CD4-positive, alpha-beta T cell treated with Interferon gamma for 1 hour (primary cell): Measurements from ENCODE around the gene PPM1D.
"Not testable (repeated sequence)": the region's sequence is repeated elsewhere in the genome, so short reads cannot be mapped to it uniquely, and the experiment has no call there.

Experiments
- DNase-seq: peaks from one replicate; pipeline ENCODE4 v3.0.0-alpha.2; 2020

Gene PPM1D

GRCh38 chr17:60594170-60594569 is 5.8 kb upstream of the PPM1D start:
- not testable (repeated sequence) for DNase-seq

GRCh38 chr17:60594734-60595133 is 5.3 kb upstream of the PPM1D start:
- DNase-seq: no peak

GRCh38 chr17:60597297-60597696 is 2.7 kb upstream of the PPM1D start:
- no peak for DNase-seq

GRCh38 chr17:60598001-60598736 is 1.8 kb upstream of the PPM1D start:
- no peak for DNase-seq

- no peak for DNase-seq
These were observed 773 bp upstream of the PPM1D start for GRCh38 chr17:60599220-60599619.

GRCh38 chr17:60600490-60601446 is 775 bp downstream of the PPM1D start:
- peak; percentile 42 for DNase-seq

- DNase-seq: no peak
These were observed 1.7 kb downstream of the PPM1D start for GRCh38 chr17:60601447-60602384.

GRCh38 chr17:60602385-60602742 is 2.4 kb downstream of the PPM1D start:
- no peak for DNase-seq

- DNase-seq: no peak
These were observed 2.9 kb downstream of the PPM1D start for GRCh38 chr17:60602871-60603270.

- DNase-seq: not testable (repeated sequence)
These were observed 3.5 kb downstream of the PPM1D start for GRCh38 chr17:60603477-60603876.

GRCh38 chr17:60604686-60605334 is 4.8 kb downstream of the PPM1D start:
- no peak for DNase-seq

GRCh38 chr17:60606036-60606435 is 6.0 kb downstream of the PPM1D start:
- DNase-seq: no peak

GRCh38 chr17:60610473-60610872 is 10.5 kb downstream of the PPM1D start:
- DNase-seq: no peak

GRCh38 chr17:60611321-60611720 is 11.3 kb downstream of the PPM1D start:
- not testable (repeated sequence) for DNase-seq

GRCh38 chr17:60613325-60613724 is 13.3 kb downstream of the PPM1D start:
- DNase-seq: no peak

GRCh38 chr17:60613796-60614195 is 13.8 kb downstream of the PPM1D start:
- DNase-seq: not testable (repeated sequence)

- DNase-seq: not testable (repeated sequence)
These were observed 14.3 kb downstream of the PPM1D start for GRCh38 chr17:60614247-60614646.

GRCh38 chr17:60615108-60615507 is 15.1 kb downstream of the PPM1D start:
- DNase-seq: no peak

GRCh38 chr17:60615840-60616239 is 15.8 kb downstream of the PPM1D start:
- DNase-seq: no peak

GRCh38 chr17:60618080-60618479 is 18.1 kb downstream of the PPM1D start:
- no peak for DNase-seq

- DNase-seq: no peak
These were observed 19.0 kb downstream of the PPM1D start for GRCh38 chr17:60618854-60619526.

- no peak for DNase-seq
These were observed 23.0 kb downstream of the PPM1D start for GRCh38 chr17:60622961-60623360.
